Lower lobe of right lung (tissue), 2 donors: ENCODE results near the gene ALOX12. TPM values are rescaled to one million over a fixed set of nuclear protein-coding genes. Genes with fewer than 3 reads are reported as not detected.
"Not testable (repeated sequence)": the region's sequence is repeated elsewhere in the genome, so short reads cannot be mapped to it uniquely, and the experiment has no call there.

Experiments used
- ATAC-seq, 2 donors: fragments of 200-7000 bp; cut with Tn5 transposase; one replicate each; pipeline ENCODE4 v1.9.1; 2020 to 2022; ENCODE audit warnings: mild to moderate bottlenecking in 2 of 2, moderate library complexity in 2 of 2
- DNase-seq: peaks from one replicate; pipeline ENCODE4 v3.0.0-alpha.2; 2020
- H3K27ac ChIP-seq: fragments of 200-600 bp; one replicate; pipeline ENCODE4 v1.8.0; 2022
- H3K27me3 ChIP-seq: fragments of 200-600 bp; one replicate; pipeline ENCODE4 v1.8.0; 2022; ENCODE audit warnings: low read depth
- H3K36me3 ChIP-seq: fragments of 200-600 bp; one replicate; pipeline ENCODE4 v1.8.0; 2022; ENCODE audit warnings: mild to moderate bottlenecking
- H3K4me1 ChIP-seq: fragments of 200-600 bp; one replicate; pipeline ENCODE4 v1.8.0; 2022
- H3K4me3 ChIP-seq: fragments of 200-600 bp; one replicate; pipeline ENCODE4 v1.8.0; 2022; ENCODE audit warnings: mild to moderate bottlenecking
- H3K9me3 ChIP-seq: fragments of 200-600 bp; one replicate; pipeline ENCODE4 v1.8.0; 2022
- CTCF ChIP-seq: fragments of 200-600 bp; IDR thresholded peaks from one replicate; pipeline ENCODE4 v1.8.0; 2022; ENCODE audit warnings: antibody characterized with exemption, mild to moderate bottlenecking
- intact Hi-C: fragments of 100-400 bp; cut with DNase I; formaldehyde crosslinking; loops from one replicate; pipeline ENCODE4 v1.11.0; 2022
- total RNA-seq: library from RNA; stranded (reverse); fragmentation: NEBNext Ultra II Directional; extraction: Animal tissue kit (Norgen Biotek cat#: 25700); gene quantifications from one replicate; pipeline ENCODE4 v1.2.1, GENCODE V29; 2021
- donor health status: DM: no; HTN: yes; CAD: no; lungs with severe emphysema.

Gene ALOX12
- total RNA-seq, 1 donor from 2014 or later: 0.86 TPM

- Histone ChIP-seq H3K36me3 (no peaks in the 10 kb centered on the region), H3K4me1 (no peaks in the 10 kb centered on the region), H3K27ac (no peak overlapping the region), H3K27me3 (no peaks in the 10 kb centered on the region), H3K9me3 (no peaks in the 10 kb centered on the region), H3K4me3 (no peak overlapping the region)
- TF ChIP-seq CTCF: no peak
- intact Hi-C loops: no loop called here
- ATAC-seq (no peak), DNase-seq (no peak)
Measured at GRCh38 chr17:6986676-6987075, 9.2 kb upstream of the ALOX12 start.

- Histone ChIP-seq H3K36me3 (no peaks in the 10 kb centered on the region), H3K9me3 (no peaks in the 10 kb centered on the region), H3K4me1 (no peaks in the 10 kb centered on the region), H3K4me3 (no peak overlapping the region), H3K27ac (no peak overlapping the region), H3K27me3 (no peaks in the 10 kb centered on the region)
- ATAC-seq: no peak
- no peak for DNase-seq
- intact Hi-C loops: no loop called here
- TF ChIP-seq CTCF: no peak
Measured at GRCh38 chr17:6989779-6990178, 6.1 kb upstream of the ALOX12 start.

DNA sequence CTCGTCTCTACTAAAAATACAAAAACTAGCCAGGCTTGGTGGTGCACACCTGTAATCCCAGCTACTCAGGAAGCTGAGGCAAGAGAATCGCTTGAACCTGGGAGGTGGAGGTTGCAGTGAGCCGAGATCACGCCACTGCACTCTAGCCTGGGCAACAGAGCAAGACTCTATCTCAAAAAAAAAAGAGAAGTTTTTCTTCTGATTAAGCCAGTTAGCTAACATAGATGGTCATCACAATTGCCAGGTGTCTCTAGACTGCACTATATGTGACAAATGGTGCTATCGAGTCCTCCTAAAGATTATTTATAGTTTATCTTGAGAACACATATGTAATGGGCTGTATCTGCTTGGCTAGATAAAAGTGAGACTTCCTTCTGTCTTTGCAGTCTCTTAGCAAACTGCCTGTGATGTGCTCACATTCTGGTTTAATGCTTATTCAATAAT, 2.2 kb upstream of the ALOX12 start:
- peaks cover 16% of the 10 kb centered on the region for H3K36me3 ChIP-seq
- intact Hi-C loops: not testable (repeated sequence)

DNA sequence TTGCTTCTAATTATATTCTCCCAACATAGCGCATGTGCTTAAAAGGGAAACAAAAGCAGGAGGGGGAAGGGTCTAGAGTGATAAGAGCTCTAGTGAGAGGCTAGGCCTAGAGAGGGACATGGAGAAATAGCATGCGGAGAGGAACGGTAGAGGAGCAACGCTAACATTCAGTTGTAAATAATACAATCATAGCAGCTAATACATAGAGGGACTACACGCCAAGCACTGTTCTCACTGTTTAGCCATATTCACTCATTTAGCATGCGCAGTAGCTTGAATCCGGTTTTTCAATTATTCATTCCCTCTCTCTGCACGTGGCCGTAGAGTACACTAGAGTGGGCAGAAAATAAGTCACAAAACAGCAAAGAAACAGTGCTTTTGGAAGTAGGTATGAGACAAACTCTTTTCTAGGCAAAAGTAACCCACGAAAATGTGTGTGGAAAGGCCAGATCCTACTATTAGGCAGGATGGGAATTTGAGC, 1.7 kb upstream of the ALOX12 start:
- no peak overlapping the region for H3K27ac ChIP-seq
- H3K4me3 ChIP-seq: no peak overlapping the region
- intact Hi-C loops: no loop called here
- H3K9me3 ChIP-seq: no peaks in the 10 kb centered on the region
- ATAC-seq (no peak), DNase-seq (no peak)
- H3K4me1 ChIP-seq: peaks cover 6% of the 10 kb centered on the region
- no peak for TF ChIP-seq CTCF
- peaks cover 21% of the 10 kb centered on the region for H3K36me3 ChIP-seq
- no peaks in the 10 kb centered on the region for H3K27me3 ChIP-seq

More for the DNA sequence above, 2.2 kb upstream of the ALOX12 start:
- DNase-seq, H3K27me3 ChIP-seq, H3K4me1 ChIP-seq, ATAC-seq, H3K9me3 ChIP-seq, H3K4me3 ChIP-seq, H3K27ac ChIP-seq: not testable (repeated sequence)

DNA sequence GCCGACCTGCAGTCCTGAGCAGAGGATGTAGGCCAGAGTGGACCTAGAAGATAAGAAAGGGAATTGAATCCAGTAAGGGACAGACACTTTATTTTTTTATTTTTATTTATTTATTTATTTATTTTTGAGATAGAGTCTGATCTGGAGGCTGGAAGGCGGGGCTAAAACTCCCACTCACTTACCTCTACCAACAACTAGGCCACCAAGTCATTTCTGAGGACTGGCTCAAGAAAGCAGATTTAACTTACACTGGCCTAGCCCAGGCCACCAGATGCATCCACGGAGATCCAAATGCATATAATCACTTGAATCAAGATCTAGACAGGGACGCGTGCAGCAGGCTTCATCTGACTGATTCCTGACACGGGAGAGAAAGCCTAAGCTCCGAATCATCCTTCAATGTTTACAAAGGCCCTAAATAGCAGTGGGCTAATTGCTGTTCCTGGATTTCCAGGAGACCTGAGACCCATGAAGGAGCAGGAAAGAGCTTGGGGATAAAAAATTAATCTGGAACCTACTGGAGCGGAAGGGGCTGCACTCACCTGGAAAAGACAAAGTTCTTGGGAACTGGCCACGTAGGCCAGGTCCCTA, 1.1 kb upstream of the ALOX12 start:
- no peak overlapping the region for H3K27ac ChIP-seq
- H3K4me3 ChIP-seq: no peak overlapping the region
- no peak for DNase-seq
- H3K4me1 ChIP-seq: peaks cover 6% of the 10 kb centered on the region
- TF ChIP-seq CTCF: no peak
- H3K9me3 ChIP-seq: no peaks in the 10 kb centered on the region
- H3K36me3 ChIP-seq: peaks cover 27% of the 10 kb centered on the region
- intact Hi-C loops: no loop called here
- ATAC-seq: no peak
- no peaks in the 10 kb centered on the region for H3K27me3 ChIP-seq

DNA sequence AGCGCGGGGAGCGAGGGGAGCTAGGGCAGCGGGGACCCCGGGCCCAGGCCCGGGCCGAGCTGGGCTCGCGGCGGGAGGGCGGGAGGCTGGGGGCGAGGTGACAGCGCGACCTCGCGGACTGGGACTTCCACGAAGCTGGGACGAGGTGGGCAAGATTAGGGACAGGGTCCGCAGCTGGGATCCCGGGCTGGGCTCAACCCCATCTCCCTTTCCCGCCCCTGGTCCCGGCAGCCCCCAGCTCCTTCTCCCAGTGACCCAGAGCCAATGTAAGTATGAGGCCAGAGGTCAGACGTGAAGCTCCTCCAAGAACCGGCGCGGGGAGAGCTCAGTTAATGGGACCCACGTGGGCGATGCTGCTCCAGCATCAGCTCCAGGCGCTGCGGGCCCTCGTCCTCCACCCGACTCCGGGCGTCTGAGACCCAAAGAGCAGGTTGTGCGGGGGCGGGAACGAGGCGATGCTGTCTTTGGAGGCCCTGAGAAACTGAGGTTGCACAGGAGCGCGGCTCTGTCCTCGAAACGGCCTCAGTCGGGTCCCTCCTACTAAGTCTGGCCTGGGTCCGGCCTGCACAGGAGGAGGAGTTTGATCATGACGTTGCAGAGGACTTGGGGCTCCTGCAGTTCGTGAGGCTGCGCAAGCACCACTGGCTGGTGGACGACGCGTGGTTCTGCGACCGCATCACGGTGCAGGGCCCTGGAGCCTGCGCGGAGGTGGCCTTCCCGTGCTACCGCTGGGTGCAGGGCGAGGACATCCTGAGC, 585 bp downstream of the ALOX12 start:
- peak; percentile 6 to 28 for ATAC-seq
- Histone ChIP-seq H3K9me3 (no peaks in the 10 kb centered on the region), H3K4me1 (peaks cover 6% of the 10 kb centered on the region), H3K36me3 (peaks cover 44% of the 10 kb centered on the region), H3K27me3 (no peaks in the 10 kb centered on the region), H3K27ac (no peak overlapping the region), H3K4me3 (peak overlapping the region; percentile 34)
- no peak for TF ChIP-seq CTCF
- intact Hi-C loops: no loop called here
- DNase-seq: no peak
